Measurements from ENCODE around the gene MAPK6. TPM values are rescaled to one million over a fixed set of nuclear protein-coding genes. Genes with fewer than 3 reads are reported as not detected.

Gene MAPK6
- total and polyA plus RNA-seq, 9 of the 15 experiments (the other 6 are each of a cell fraction or from before 2014, with no cell fraction given) = 28.5 to 97.1 (median 74.0) TPM

- intact Hi-C loops (cut with micrococcal nuclease) = no loop called here
- TF ChIP-seq MTA1 (IDR thresholded peaks at IDR 0.05; ENCODE audit: borderline replicate concordance) = no peak
- peak; percentile 15 for TF ChIP-seq ZNF280A (IDR thresholded peaks at IDR 0.05; ENCODE audit: low read depth, partially characterized antibody)
- no peak for TF ChIP-seq ZNF764 (CRISPR knock-in tag; IDR thresholded peaks at IDR 0.05; ENCODE audit: low read depth)
- no peak for TF ChIP-seq TAF1 (IDR thresholded peaks at IDR 0.05; ENCODE audit: control insufficient read depth, extremely low read depth, insufficient read depth, low read length, severe bottlenecking)
- no peak for TF ChIP-seq FOXM1 (IDR thresholded peaks at IDR 0.05; ENCODE audit: low read depth)
- no peak for TF ChIP-seq FOXM1 (CRISPR knock-in tag; IDR thresholded peaks at IDR 0.05; ENCODE audit: low read depth)
- no peak for TF ChIP-seq SIX5 (IDR thresholded peaks at IDR 0.05; ENCODE audit: borderline replicate concordance in 1 of 2, insufficient read depth in 1 of 2, low read depth in 1 of 2, low read length in 2 of 2)
- 0 out of 2 replicates have a peak, but pooled peaks have one; percentile 30 for TF ChIP-seq CBX5 (IDR thresholded peaks at IDR 0.05; ENCODE audit: borderline replicate concordance, low read depth)
- no peak for TF ChIP-seq ZMIZ1 (IDR thresholded peaks at IDR 0.05; ENCODE audit: low read depth in 2 of 2, low read length in 2 of 2)
- TF ChIP-seq MTA2 (IDR thresholded peaks at IDR 0.05; ENCODE audit: low read depth) = no peak
- no peak for TF ChIP-seq ZNF512 (tag; IDR thresholded peaks at IDR 0.05)
- peak; percentile 44 for TF ChIP-seq RBM25 (IDR thresholded peaks at IDR 0.05; ENCODE audit: low read depth, low read length, severe bottlenecking)
- no peak for TF ChIP-seq MED1 (CRISPR knock-in tag; IDR thresholded peaks at IDR 0.05; ENCODE audit: borderline replicate concordance)
- no peak for TF ChIP-seq OTX1 (CRISPR knock-in tag; IDR thresholded peaks at IDR 0.05)
Measured at GRCh38 chr15:52090193-52090592, 71.2 kb downstream of the MAPK6 start.

More at GRCh38 chr15:52090193-52090592, 71.2 kb downstream of the MAPK6 start:
- POLR2A ChIA-PET = no interaction called here
- no peaks in the 10 kb centered on the region for H3K36me3 ChIP-seq (ENCODE audit: control insufficient read depth, insufficient read depth, low read length)
- H3K9me3 ChIP-seq (replicated peaks; ENCODE audit: control insufficient read depth, insufficient read depth, low read depth, low read length) = peaks cover 3% of the 10 kb centered on the region; the same call in 1 of the 2 replicates
- H3K79me2 ChIP-seq (ENCODE audit: control insufficient read depth, insufficient read depth, low read length) = no peaks in the 10 kb centered on the region
- CTCF ChIA-PET (ENCODE audit: low intra/inter-chr PET ratio) = interaction anchor here (0.6 kb wide), 1 partner anchor 60 kb away, joined by 3 read pairs; no protein-coding TSS in a partner anchor
- no peaks in the 10 kb centered on the region; a peak in 1 of 5 replicates for H3K4me1 ChIP-seq (replicated peaks in 1 of 2; ENCODE audit: control insufficient read depth in 2 of 2, insufficient read depth in 2 of 2, low read length in 2 of 2)
- in situ Hi-C loops (cut with MboI) = no loop called here
- no peak for DNase-seq (ENCODE audit: extremely low read depth in 1 of 4, low spot score in 3 of 4)
- H3K4me2 ChIP-seq (ENCODE audit: insufficient read depth, low read length) = no peak overlapping the region
- no peak overlapping the region for H3K9ac ChIP-seq (ENCODE audit: insufficient read depth in 1 of 2, low read depth in 2 of 2, low read length in 2 of 2)
- H4K20me1 ChIP-seq (replicated peaks; ENCODE audit: control insufficient read depth, insufficient read depth, low read length) = no peaks in the 10 kb centered on the region
- BruUV-seq (replicated peaks) = no TSS peak
- H3K27me3 ChIP-seq (ENCODE audit: control insufficient read depth in 2 of 2, insufficient read depth in 2 of 2, low read length in 2 of 2) = 0 out of 5 replicates have a peak, but pooled peaks cover 0 to 8% of the 10 kb centered on the region in 2 experiments
- no peak overlapping the region for H3K4me3 ChIP-seq
- no peak overlapping the region for H3K27ac ChIP-seq (ENCODE audit: extremely low read depth, low read depth, low read length)
- FAIRE-seq = no peak
- ATAC-seq = no peak
- no peaks in the 10 kb centered on the region for H3K9me1 ChIP-seq (ENCODE audit: control insufficient read depth, insufficient read depth, low read length)
- no peak overlapping the region for H2AFZ ChIP-seq (ENCODE audit: low read depth, low read length)

Data from K562 (cell line).